Fibroblast of the aortic adventitia (primary cell): ENCODE measurements around the gene HNF1A. TPM values are rescaled to one million over a fixed set of nuclear protein-coding genes. Genes with fewer than 3 reads are reported as not detected.

Source experiments
- DNase-seq: peaks from one replicate; pipeline ENCODE4 v3.0.0-alpha.2; 2010; ENCODE audit warnings: low read depth
- H3K4me3 ChIP-seq: 2 replicates; pipeline ENCODE4 v1.5.1; 2011; ENCODE audit warnings: low read depth, mild to moderate bottlenecking, control low read depth, low read length, moderate library complexity
- total RNA-seq: library from RNA; depleted of rRNA; stranded (reverse); fragments of >200 nt; gene quantifications from 2 replicates; pipeline ENCODE4 v1.2.3, GENCODE V29; 2012; ENCODE audit warnings: low replicate concordance
- TF ChIP-seq, protein P1 (sequence below): IDR thresholded peaks from 2 replicates; pipeline ENCODE4 v1.5.1; 2011; ENCODE audit warnings: mild to moderate bottlenecking, low read length, control low read depth, inconsistent platforms; ENCODE audit not compliant: insufficient read depth

HNF1A gene
- total RNA-seq, 1 donor, result 0.09 TPM

GRCh38 chr12:121000530-121000929, 22.2 kb downstream of the HNF1A start:
- TF ChIP-seq, protein P1, sequence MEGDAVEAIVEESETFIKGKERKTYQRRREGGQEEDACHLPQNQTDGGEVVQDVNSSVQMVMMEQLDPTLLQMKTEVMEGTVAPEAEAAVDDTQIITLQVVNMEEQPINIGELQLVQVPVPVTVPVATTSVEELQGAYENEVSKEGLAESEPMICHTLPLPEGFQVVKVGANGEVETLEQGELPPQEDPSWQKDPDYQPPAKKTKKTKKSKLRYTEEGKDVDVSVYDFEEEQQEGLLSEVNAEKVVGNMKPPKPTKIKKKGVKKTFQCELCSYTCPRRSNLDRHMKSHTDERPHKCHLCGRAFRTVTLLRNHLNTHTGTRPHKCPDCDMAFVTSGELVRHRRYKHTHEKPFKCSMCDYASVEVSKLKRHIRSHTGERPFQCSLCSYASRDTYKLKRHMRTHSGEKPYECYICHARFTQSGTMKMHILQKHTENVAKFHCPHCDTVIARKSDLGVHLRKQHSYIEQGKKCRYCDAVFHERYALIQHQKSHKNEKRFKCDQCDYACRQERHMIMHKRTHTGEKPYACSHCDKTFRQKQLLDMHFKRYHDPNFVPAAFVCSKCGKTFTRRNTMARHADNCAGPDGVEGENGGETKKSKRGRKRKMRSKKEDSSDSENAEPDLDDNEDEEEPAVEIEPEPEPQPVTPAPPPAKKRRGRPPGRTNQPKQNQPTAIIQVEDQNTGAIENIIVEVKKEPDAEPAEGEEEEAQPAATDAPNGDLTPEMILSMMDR, result no peak
- no peak overlapping the region for H3K4me3 ChIP-seq
- no peak for DNase-seq

DNA sequence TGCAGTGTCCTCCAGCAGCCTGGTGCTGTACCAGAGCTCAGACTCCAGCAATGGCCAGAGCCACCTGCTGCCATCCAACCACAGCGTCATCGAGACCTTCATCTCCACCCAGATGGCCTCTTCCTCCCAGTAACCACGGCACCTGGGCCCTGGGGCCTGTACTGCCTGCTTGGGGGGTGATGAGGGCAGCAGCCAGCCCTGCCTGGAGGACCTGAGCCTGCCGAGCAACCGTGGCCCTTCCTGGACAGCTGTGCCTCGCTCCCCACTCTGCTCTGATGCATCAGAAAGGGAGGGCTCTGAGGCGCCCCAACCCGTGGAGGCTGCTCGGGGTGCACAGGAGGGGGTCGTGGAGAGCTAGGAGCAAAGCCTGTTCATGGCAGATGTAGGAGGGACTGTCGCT, 22.7 kb downstream of the HNF1A start:
- DNase-seq, result no peak
- no peak overlapping the region for H3K4me3 ChIP-seq
- TF ChIP-seq, protein P1, result no peak

GRCh38 chr12:121001841-121002483, 23.6 kb downstream of the HNF1A start:
- TF ChIP-seq, protein P1, result no peak
- no peak for DNase-seq
- no peak overlapping the region for H3K4me3 ChIP-seq

- TF ChIP-seq, protein P1, result no peak
- no peak overlapping the region for H3K4me3 ChIP-seq
- DNase-seq, result no peak
These were observed 25.3 kb downstream of the HNF1A start for GRCh38 chr12:121003650-121004049.

DNA sequence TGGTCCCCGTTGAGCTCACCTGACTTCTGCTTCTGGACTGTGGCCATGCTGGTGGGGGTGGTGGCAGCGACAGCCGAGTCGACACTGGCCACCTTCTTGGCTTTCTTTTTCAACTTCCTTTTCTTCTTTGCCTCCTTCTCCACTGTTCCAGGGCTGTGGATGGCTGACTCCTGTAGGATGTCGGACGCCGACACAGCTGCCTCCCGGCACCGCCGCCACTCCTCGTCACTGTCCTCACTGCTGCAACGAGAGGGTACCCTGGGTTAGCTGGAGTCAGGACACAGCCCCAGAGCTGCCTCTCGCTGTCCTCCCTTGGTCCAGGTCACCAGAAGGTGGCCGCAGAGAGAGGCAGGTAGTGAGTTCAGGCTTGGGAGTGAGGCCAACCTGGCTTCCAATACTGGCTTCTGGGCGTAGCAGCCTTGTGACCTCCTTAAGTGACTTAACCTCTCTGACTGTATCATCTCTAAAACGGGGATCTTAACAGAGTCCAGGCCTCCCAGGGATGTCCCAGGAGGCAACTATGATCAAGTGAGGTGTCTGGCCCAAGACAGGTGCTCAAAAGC, 26.0 kb downstream of the HNF1A start:
- H3K4me3 ChIP-seq, result no peak overlapping the region
- no peak for DNase-seq
- TF ChIP-seq, protein P1, result no peak

DNA sequence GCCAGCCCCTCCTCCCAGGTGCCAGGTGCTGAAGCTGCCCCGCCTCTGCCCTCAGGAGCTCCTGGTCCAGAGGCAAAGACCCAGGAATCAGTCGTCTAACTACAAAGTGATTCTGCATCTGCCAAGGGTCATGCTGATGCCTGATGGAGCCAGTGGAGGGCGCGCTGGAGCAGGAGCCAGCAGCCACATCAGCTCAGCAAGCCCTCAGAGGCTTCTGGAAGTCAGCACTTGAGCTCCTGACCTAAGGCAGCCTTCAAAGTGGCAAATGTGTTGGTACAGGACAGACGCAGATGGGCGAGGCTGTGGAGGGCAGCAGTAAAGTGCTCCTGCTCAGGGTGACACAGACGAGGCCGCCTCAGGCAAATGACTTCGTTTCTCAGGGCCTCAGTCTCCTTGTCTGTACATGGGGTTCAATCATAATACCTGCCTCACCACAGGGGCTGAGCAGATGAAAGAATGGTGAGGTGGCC, 27.0 kb downstream of the HNF1A start:
- no peak overlapping the region for H3K4me3 ChIP-seq
- TF ChIP-seq, protein P1, result peak; percentile 57
- DNase-seq, result peak; percentile 15
